K562 (cell line): ENCODE measurements around the gene LCE7A. TPM values are rescaled to one million over a fixed set of nuclear protein-coding genes. Genes with fewer than 3 reads are reported as not detected.

ENCODE experiments used
- ATAC-seq: fragments of 200-7000 bp; cut with Tn5 transposase; 3 replicates; pipeline ENCODE4 v1.9.1; 2020; ENCODE audit warnings: moderate library complexity
- BruUV-seq: library from RNA; stranded (reverse); fragments of 400-500 nt; replicated peaks from 2 replicates; lab custom pipeline; 2021; lab: Mats Ljungman, UMichigan
- CTCF ChIA-PET: fragments of 300-600 bp; formaldehyde crosslinking; extraction: SDS; loops from one replicate; lab custom pipeline; 2021; ENCODE audit warnings: low intra/inter-chr PET ratio; lab: Yijun Ruan, JAX
- POLR2A ChIA-PET: fragments of 300-600, 350-650 bp; sonication (Branson Sonifier 250); formaldehyde crosslinking; extraction: SDS; loops from one replicate; lab custom pipeline; 2021; ENCODE audit warnings: antibody characterized with exemption, inconsistent platforms; lab: Yijun Ruan, JAX
- DNase-seq, 4 experiments: peaks; one replicate each; pipeline versions ENCODE4 v3.0.0 to v3.0.0-alpha.2; 2011 to 2018; ENCODE audit warnings: low spot score in 3 of 4, mixed read lengths in 3 of 4; ENCODE audit errors: extremely low read depth in 1 of 4
- FAIRE-seq: peaks from 2 replicates; lab custom pipeline; 2011; peaks lifted over from hg19 to GRCh38; lab: Jason Lieb, UNC
- H2AFZ ChIP-seq: 2 replicates; pipeline ENCODE4 v1.6.0; 2011; ENCODE audit warnings: low read depth, low read length, control low read depth, inconsistent platforms
- H3K27ac ChIP-seq: fragments of 200-600 bp; 3 replicates; pipeline ENCODE4 v1.8.0; 2011; ENCODE audit warnings: low read depth, mild to moderate bottlenecking, control low read depth, inconsistent platforms, low read length, moderate library complexity, mixed read lengths; ENCODE audit errors: extremely low read depth
- H3K27me3 ChIP-seq, 2 experiments: fragments of 300-600 bp in 1 of 2; 2 replicates in 1 of 2; 3 replicates in 1 of 2; pipeline versions ENCODE4 v1.6.0 to v1.8.0; 2011; ENCODE audit warnings: inconsistent platforms in 2 of 2, low read length in 2 of 2, mild to moderate bottlenecking in 1 of 2, mixed read lengths in 1 of 2, moderate library complexity in 1 of 2; ENCODE audit not compliant: control insufficient read depth in 2 of 2, insufficient read depth in 2 of 2
- H3K36me3 ChIP-seq: fragments of 300-600 bp; 3 replicates; pipeline ENCODE4 v1.8.0; 2011; ENCODE audit warnings: mild to moderate bottlenecking, low read length, inconsistent platforms; ENCODE audit not compliant: control insufficient read depth, insufficient read depth
- H3K4me1 ChIP-seq, 2 experiments: fragments of 200-600 bp in 1 of 2; replicated peaks in 1 of 2; 2 replicates in 1 of 2; 3 replicates in 1 of 2; pipeline versions ENCODE4 v1.5.1 to v1.8.0; 2011; ENCODE audit warnings: inconsistent platforms in 2 of 2, low read length in 2 of 2, mild to moderate bottlenecking in 1 of 2, mixed read lengths in 1 of 2, moderate library complexity in 1 of 2; ENCODE audit not compliant: control insufficient read depth in 2 of 2, insufficient read depth in 2 of 2
- H3K4me2 ChIP-seq: 2 replicates; pipeline ENCODE4 v1.6.1; 2011; ENCODE audit warnings: low read length, control low read depth, inconsistent platforms, mixed read lengths; ENCODE audit not compliant: insufficient read depth
- H3K4me3 ChIP-seq: fragments of 200-600 bp; sonication (generic), shearing (Covaris generic); 2 replicates; pipeline ENCODE4 v1.5.1; 2016; ENCODE audit warnings: control low read depth, inconsistent platforms
- H3K79me2 ChIP-seq: fragments of 200-600 bp; 3 replicates; pipeline ENCODE4 v1.8.0; 2011; ENCODE audit warnings: low read length, inconsistent platforms; ENCODE audit not compliant: control insufficient read depth, insufficient read depth
- H3K9ac ChIP-seq, 2 experiments: 2 replicates each; pipeline versions ENCODE4 v1.6.0 to v1.6.1; 2011; ENCODE audit warnings: low read depth in 2 of 2, low read length in 2 of 2, control low read depth in 1 of 2, inconsistent platforms in 1 of 2, mild to moderate bottlenecking in 1 of 2, mixed read lengths in 1 of 2; ENCODE audit not compliant: insufficient read depth in 1 of 2
- H3K9me1 ChIP-seq: one replicate; pipeline ENCODE4 v1.6.0; 2011; ENCODE audit warnings: inconsistent platforms, mild to moderate bottlenecking, low read length, moderate library complexity; ENCODE audit not compliant: control insufficient read depth, insufficient read depth
- H3K9me3 ChIP-seq: replicated peaks from 2 replicates; pipeline ENCODE4 v1.5.1; 2011; ENCODE audit warnings: low read depth, low read length, inconsistent platforms; ENCODE audit not compliant: control insufficient read depth, insufficient read depth
- H4K20me1 ChIP-seq: replicated peaks from 2 replicates; pipeline ENCODE4 v1.6.1; 2011; ENCODE audit warnings: low read length, inconsistent platforms, mixed read lengths; ENCODE audit not compliant: control insufficient read depth, insufficient read depth
- BCLAF1 ChIP-seq, 2 experiments: fragments of 450-650 bp in 1 of 2; IDR thresholded peaks; 2 replicates each; pipeline ENCODE4 v1.6.1; 2011 to 2017; ENCODE audit warnings: low read depth in 2 of 2, antibody characterized with exemption in 1 of 2, borderline replicate concordance in 1 of 2, low read length in 1 of 2, mild to moderate bottlenecking in 1 of 2, mixed read lengths in 1 of 2; ENCODE audit not compliant: control insufficient read depth in 1 of 2
- ELF4 ChIP-seq: fragments of 450-650 bp; formaldehyde crosslinking; IDR thresholded peaks from 2 replicates; pipeline ENCODE4 v1.4.0; 2022; ENCODE audit warnings: missing genetic modification characterization
- HDAC2 ChIP-seq: fragments of 450-650 bp; IDR thresholded peaks from 2 replicates; pipeline ENCODE4 v1.6.1; 2016; ENCODE audit warnings: mild to moderate bottlenecking
- KDM5B ChIP-seq: fragments of 200-600 bp; sonication (generic); IDR thresholded peaks from 2 replicates; pipeline ENCODE4 v1.6.1; 2012; ENCODE audit warnings: low read depth, mild to moderate bottlenecking, moderate library complexity, low read length, control low read depth, inconsistent platforms; ENCODE audit not compliant: insufficient replicate concordance
- USF1 ChIP-seq: sonication (generic); formaldehyde crosslinking; IDR thresholded peaks from 2 replicates; pipeline ENCODE4 v1.9.0; 2022; ENCODE audit warnings: mild to moderate bottlenecking, missing genetic modification reagents
- WGBS: fragments of 100-300 bp; shearing (Covaris generic); methylation state at CpG from one replicate; pipeline ENCODE4 v1.1.6; 2016; ENCODE audit warnings: low coverage, mixed read lengths; ENCODE audit not compliant: insufficient coverage; ENCODE audit errors: missing lambda C conversion rate; 5-methylcytosine and 5-hydroxymethylcytosine counted together
- in situ Hi-C: fragments of 300-500 bp; cut with MboI; formaldehyde crosslinking; loops from 4 replicates; pipeline ENCODE4 v1.15.0; 2018; ENCODE audit warnings: inconsistent platforms, mixed read lengths
- intact Hi-C: fragments of 100-400 bp; cut with micrococcal nuclease; formaldehyde crosslinking; loops from 2 replicates; pipeline ENCODE4 v1.14.2; 2022
- polyA plus RNA-seq, 8 experiments: library from polyadenylated mRNA; depleted of rRNA in 4 of 8; stranded (reverse) in 5 of 8; unstranded in 3 of 8; fragments of >200 nt; fragmentation: Nextera tagmentation in 2 of 8; fragmentation: Illumina TruSeq in 1 of 8; extraction: Ambion mirVana in 2 of 8; extraction: Trizol in 1 of 8; gene quantifications; 2 replicates each; pipeline versions ENCODE4 v1.2.1 to v1.2.3, GENCODE V29; 2011 to 2014; ENCODE audit warnings: inconsistent platforms in 1 of 8, missing spikeins in 1 of 8
- total RNA-seq, 7 experiments: library from RNA; depleted of rRNA in 6 of 7; stranded (reverse); fragments of >200 nt in 6 of 7; fragmentation: Illumina TruSeq in 2 of 7; extraction: Trizol in 2 of 7; gene quantifications; 2 replicates each; pipeline versions ENCODE4 v1.2.1 to v1.2.3, GENCODE V29; 2011 to 2021; ENCODE audit warnings: low replicate concordance in 1 of 7
- TF ChIP-seq, protein P1 (sequence below): fragments of 200-600 bp; sonication (generic); IDR thresholded peaks from one replicate; pipeline ENCODE4 v1.6.1; 2012; ENCODE audit warnings: mild to moderate bottlenecking, low read depth, low read length, inconsistent platforms

LCE7A gene
- total and polyA plus RNA-seq, 9 of the 15 experiments (the other 6 are each of a cell fraction or from before 2014, with no cell fraction given) = not detected

GRCh38 chr1:152860129-152860528 lies 333 bp downstream of the LCE7A start:
- BruUV-seq = no TSS peak
- Histone ChIP-seq H4K20me1 (no peaks in the 10 kb centered on the region), H3K27me3 (no peaks in the 10 kb centered on the region), H3K79me2 (no peaks in the 10 kb centered on the region), H3K9ac (no peak overlapping the region), H3K36me3 (no peaks in the 10 kb centered on the region), H3K4me2 (no peak overlapping the region), H3K4me1 (no peaks in the 10 kb centered on the region), H3K4me3 (no peak overlapping the region), H3K27ac (no peak overlapping the region), H3K9me3 (no peaks in the 10 kb centered on the region), H3K9me1 (no peaks in the 10 kb centered on the region), H2AFZ (no peak overlapping the region)
- FAIRE-seq (no peak), ATAC-seq (no peak), DNase-seq (no peak)
- ChIA-PET CTCF (no interaction called here), POLR2A (no interaction called here)
- in situ Hi-C loops = no loop called here
- intact Hi-C loops = no loop called here
- 0% methylated on average over 3 of the region's 3 CpGs for WGBS
- TF ChIP-seq HDAC2 (no peak), USF1 (CRISPR knock-in tag) (no peak), BCLAF1 (IDR thresholded peaks at IDR 0.05; ENCODE audit: borderline replicate concordance in 1 of 2, control insufficient read depth in 1 of 2, low read depth in 2 of 2, low read length in 1 of 2) (no peak), KDM5B (no peak), ELF4 (no peak)
- TF ChIP-seq, protein P1, sequence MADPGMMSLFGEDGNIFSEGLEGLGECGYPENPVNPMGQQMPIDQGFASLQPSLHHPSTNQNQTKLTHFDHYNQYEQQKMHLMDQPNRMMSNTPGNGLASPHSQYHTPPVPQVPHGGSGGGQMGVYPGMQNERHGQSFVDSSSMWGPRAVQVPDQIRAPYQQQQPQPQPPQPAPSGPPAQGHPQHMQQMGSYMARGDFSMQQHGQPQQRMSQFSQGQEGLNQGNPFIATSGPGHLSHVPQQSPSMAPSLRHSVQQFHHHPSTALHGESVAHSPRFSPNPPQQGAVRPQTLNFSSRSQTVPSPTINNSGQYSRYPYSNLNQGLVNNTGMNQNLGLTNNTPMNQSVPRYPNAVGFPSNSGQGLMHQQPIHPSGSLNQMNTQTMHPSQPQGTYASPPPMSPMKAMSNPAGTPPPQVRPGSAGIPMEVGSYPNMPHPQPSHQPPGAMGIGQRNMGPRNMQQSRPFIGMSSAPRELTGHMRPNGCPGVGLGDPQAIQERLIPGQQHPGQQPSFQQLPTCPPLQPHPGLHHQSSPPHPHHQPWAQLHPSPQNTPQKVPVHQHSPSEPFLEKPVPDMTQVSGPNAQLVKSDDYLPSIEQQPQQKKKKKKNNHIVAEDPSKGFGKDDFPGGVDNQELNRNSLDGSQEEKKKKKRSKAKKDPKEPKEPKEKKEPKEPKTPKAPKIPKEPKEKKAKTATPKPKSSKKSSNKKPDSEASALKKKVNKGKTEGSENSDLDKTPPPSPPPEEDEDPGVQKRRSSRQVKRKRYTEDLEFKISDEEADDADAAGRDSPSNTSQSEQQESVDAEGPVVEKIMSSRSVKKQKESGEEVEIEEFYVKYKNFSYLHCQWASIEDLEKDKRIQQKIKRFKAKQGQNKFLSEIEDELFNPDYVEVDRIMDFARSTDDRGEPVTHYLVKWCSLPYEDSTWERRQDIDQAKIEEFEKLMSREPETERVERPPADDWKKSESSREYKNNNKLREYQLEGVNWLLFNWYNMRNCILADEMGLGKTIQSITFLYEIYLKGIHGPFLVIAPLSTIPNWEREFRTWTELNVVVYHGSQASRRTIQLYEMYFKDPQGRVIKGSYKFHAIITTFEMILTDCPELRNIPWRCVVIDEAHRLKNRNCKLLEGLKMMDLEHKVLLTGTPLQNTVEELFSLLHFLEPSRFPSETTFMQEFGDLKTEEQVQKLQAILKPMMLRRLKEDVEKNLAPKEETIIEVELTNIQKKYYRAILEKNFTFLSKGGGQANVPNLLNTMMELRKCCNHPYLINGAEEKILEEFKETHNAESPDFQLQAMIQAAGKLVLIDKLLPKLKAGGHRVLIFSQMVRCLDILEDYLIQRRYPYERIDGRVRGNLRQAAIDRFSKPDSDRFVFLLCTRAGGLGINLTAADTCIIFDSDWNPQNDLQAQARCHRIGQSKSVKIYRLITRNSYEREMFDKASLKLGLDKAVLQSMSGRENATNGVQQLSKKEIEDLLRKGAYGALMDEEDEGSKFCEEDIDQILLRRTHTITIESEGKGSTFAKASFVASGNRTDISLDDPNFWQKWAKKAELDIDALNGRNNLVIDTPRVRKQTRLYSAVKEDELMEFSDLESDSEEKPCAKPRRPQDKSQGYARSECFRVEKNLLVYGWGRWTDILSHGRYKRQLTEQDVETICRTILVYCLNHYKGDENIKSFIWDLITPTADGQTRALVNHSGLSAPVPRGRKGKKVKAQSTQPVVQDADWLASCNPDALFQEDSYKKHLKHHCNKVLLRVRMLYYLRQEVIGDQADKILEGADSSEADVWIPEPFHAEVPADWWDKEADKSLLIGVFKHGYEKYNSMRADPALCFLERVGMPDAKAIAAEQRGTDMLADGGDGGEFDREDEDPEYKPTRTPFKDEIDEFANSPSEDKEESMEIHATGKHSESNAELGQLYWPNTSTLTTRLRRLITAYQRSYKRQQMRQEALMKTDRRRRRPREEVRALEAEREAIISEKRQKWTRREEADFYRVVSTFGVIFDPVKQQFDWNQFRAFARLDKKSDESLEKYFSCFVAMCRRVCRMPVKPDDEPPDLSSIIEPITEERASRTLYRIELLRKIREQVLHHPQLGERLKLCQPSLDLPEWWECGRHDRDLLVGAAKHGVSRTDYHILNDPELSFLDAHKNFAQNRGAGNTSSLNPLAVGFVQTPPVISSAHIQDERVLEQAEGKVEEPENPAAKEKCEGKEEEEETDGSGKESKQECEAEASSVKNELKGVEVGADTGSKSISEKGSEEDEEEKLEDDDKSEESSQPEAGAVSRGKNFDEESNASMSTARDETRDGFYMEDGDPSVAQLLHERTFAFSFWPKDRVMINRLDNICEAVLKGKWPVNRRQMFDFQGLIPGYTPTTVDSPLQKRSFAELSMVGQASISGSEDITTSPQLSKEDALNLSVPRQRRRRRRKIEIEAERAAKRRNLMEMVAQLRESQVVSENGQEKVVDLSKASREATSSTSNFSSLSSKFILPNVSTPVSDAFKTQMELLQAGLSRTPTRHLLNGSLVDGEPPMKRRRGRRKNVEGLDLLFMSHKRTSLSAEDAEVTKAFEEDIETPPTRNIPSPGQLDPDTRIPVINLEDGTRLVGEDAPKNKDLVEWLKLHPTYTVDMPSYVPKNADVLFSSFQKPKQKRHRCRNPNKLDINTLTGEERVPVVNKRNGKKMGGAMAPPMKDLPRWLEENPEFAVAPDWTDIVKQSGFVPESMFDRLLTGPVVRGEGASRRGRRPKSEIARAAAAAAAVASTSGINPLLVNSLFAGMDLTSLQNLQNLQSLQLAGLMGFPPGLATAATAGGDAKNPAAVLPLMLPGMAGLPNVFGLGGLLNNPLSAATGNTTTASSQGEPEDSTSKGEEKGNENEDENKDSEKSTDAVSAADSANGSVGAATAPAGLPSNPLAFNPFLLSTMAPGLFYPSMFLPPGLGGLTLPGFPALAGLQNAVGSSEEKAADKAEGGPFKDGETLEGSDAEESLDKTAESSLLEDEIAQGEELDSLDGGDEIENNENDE = no peak
